ENCODE results near the gene CTR9.
"Not testable (repeated sequence)": the region's sequence is repeated elsewhere in the genome, so short reads cannot be mapped to it uniquely, and the experiment has no call there.

Gene CTR9

GRCh38 chr11:10818594-10818993, 67.5 kb downstream of the CTR9 start:
- H3K4me3 ChIP-seq (ENCODE audit: insufficient read depth in 1 of 2, low read depth in 1 of 2, low read length in 2 of 2) = no peak overlapping the region
- H3K9ac ChIP-seq (ENCODE audit: low read length) = no peak overlapping the region
- no peaks in the 10 kb centered on the region for H3K36me3 ChIP-seq (ENCODE audit: control insufficient read depth in 1 of 2, insufficient read depth in 2 of 2, low read depth in 1 of 2, low read length in 2 of 2)
- no peaks in the 10 kb centered on the region for H3K27me3 ChIP-seq (ENCODE audit: control insufficient read depth in 1 of 2, insufficient read depth in 1 of 2, low read length in 2 of 2)
- no peak overlapping the region for H3K23ac ChIP-seq (ENCODE audit: low read length in 2 of 2)
- H3K4me1 ChIP-seq (ENCODE audit: control insufficient read depth, insufficient read depth, low read depth, low read length) = no peaks in the 10 kb centered on the region
- no peaks in the 10 kb centered on the region for H3K9me3 ChIP-seq (ENCODE audit: control insufficient read depth, low read length)
- no peak overlapping the region for H2BK15ac ChIP-seq (ENCODE audit: low read depth, poor library complexity, severe bottlenecking)
- no peak overlapping the region for H3K18ac ChIP-seq (ENCODE audit: low read depth in 1 of 2, low read length in 2 of 2)
- H3K14ac ChIP-seq (ENCODE audit: low read length in 2 of 2) = no peak overlapping the region
- H2BK12ac ChIP-seq (ENCODE audit: low read length in 2 of 2) = no peak overlapping the region
- H3K27ac ChIP-seq (ENCODE audit: low read length, poor library complexity, severe bottlenecking) = no peak overlapping the region
- H2BK120ac ChIP-seq (ENCODE audit: low read depth, low read length) = no peak overlapping the region
- peak; percentile 87 for DNase-seq
- H3K79me1 ChIP-seq (replicated peaks; ENCODE audit: low read length, poor library complexity, severe bottlenecking) = no peaks in the 10 kb centered on the region
- H3K4ac ChIP-seq (ENCODE audit: low read depth in 1 of 2, low read length in 2 of 2) = no peak overlapping the region
- H4K91ac ChIP-seq (ENCODE audit: low read length) = no peak overlapping the region
- H2AK5ac ChIP-seq (ENCODE audit: low read length, severe bottlenecking) = no peak overlapping the region
- no peak overlapping the region for H3K4me2 ChIP-seq (ENCODE audit: low read length, poor library complexity, severe bottlenecking)
- H2BK5ac ChIP-seq (ENCODE audit: low read depth, low read length, poor library complexity, severe bottlenecking) = no peak overlapping the region
- no CpG with 5 or more reads among the region's 1 CpG for WGBS
- no peak overlapping the region for H4K8ac ChIP-seq (ENCODE audit: low read length)
- no peak overlapping the region for H2AFZ ChIP-seq (ENCODE audit: low read depth, low read length)

DNA sequence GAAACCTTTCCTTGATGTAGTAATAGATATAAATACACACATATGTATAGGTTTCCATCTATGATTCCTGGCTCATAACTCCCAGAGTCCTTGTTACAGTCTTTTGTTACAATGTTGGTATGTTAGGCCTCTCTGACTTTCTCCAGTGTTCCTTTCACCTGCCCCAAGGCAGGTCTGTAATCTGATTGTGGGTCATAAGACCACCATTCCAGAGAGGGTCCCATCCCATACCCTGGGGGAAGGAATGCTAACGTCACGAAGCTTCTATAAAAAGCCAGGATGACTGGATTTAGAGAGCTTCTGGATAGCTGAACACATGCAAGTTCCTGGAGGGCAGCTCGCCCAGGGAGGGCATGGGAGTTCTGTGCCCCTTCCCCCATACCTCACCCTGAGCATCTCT, 71.4 kb downstream of the CTR9 start:
- not testable (repeated sequence) for H4K8ac ChIP-seq (ENCODE audit: low read length); H2AFZ ChIP-seq (ENCODE audit: low read depth, low read length); H2BK15ac ChIP-seq (ENCODE audit: low read depth, poor library complexity, severe bottlenecking); H3K27me3 ChIP-seq (ENCODE audit: control insufficient read depth in 1 of 2, insufficient read depth in 1 of 2, low read length in 2 of 2); H2BK5ac ChIP-seq (ENCODE audit: low read depth, low read length, poor library complexity, severe bottlenecking); H3K79me1 ChIP-seq (replicated peaks; ENCODE audit: low read length, poor library complexity, severe bottlenecking); H3K4me1 ChIP-seq (ENCODE audit: control insufficient read depth, insufficient read depth, low read depth, low read length); H3K4me3 ChIP-seq (ENCODE audit: insufficient read depth in 1 of 2, low read depth in 1 of 2, low read length in 2 of 2); H2AK5ac ChIP-seq (ENCODE audit: low read length, severe bottlenecking); H3K4ac ChIP-seq (ENCODE audit: low read depth in 1 of 2, low read length in 2 of 2); H2BK120ac ChIP-seq (ENCODE audit: low read depth, low read length); H3K27ac ChIP-seq (ENCODE audit: low read length, poor library complexity, severe bottlenecking); H3K9ac ChIP-seq (ENCODE audit: low read length); H3K18ac ChIP-seq (ENCODE audit: low read depth in 1 of 2, low read length in 2 of 2); H2BK12ac ChIP-seq (ENCODE audit: low read length in 2 of 2); H3K36me3 ChIP-seq (ENCODE audit: control insufficient read depth in 1 of 2, insufficient read depth in 2 of 2, low read depth in 1 of 2, low read length in 2 of 2); DNase-seq; H3K9me3 ChIP-seq (ENCODE audit: control insufficient read depth, low read length); H3K4me2 ChIP-seq (ENCODE audit: low read length, poor library complexity, severe bottlenecking); H3K14ac ChIP-seq (ENCODE audit: low read length in 2 of 2); H4K91ac ChIP-seq (ENCODE audit: low read length); H3K23ac ChIP-seq (ENCODE audit: low read length in 2 of 2)
- no CpG with 5 or more reads among the region's 3 CpGs for whole genome bisulfite sequencing

GRCh38 chr11:10823152-10823579, 72.1 kb downstream of the CTR9 start:
- Histone ChIP-seq H3K4ac (ENCODE audit: low read depth in 1 of 2, low read length in 2 of 2) (no peak overlapping the region), H3K27ac (ENCODE audit: low read length, poor library complexity, severe bottlenecking) (no peak overlapping the region), H3K79me1 (replicated peaks; ENCODE audit: low read length, poor library complexity, severe bottlenecking) (no peaks in the 10 kb centered on the region), H3K4me1 (ENCODE audit: control insufficient read depth, insufficient read depth, low read depth, low read length) (no peaks in the 10 kb centered on the region), H2AFZ (ENCODE audit: low read depth, low read length) (no peak overlapping the region), H3K9ac (ENCODE audit: low read length) (peak overlapping the region; percentile 76), H2BK15ac (ENCODE audit: low read depth, poor library complexity, severe bottlenecking) (no peak overlapping the region), H3K23ac (ENCODE audit: low read length in 2 of 2) (no peak overlapping the region), H3K4me2 (ENCODE audit: low read length, poor library complexity, severe bottlenecking) (no peak overlapping the region), H2BK12ac (ENCODE audit: low read length in 2 of 2) (peak overlapping the region in 1 of 2 experiments; percentile 77), H4K91ac (ENCODE audit: low read length) (no peak overlapping the region), H3K18ac (ENCODE audit: low read depth in 1 of 2, low read length in 2 of 2) (no peak overlapping the region), H3K14ac (ENCODE audit: low read length in 2 of 2) (no peak overlapping the region), H4K8ac (ENCODE audit: low read length) (no peak overlapping the region), H2BK5ac (ENCODE audit: low read depth, low read length, poor library complexity, severe bottlenecking) (no peak overlapping the region), H3K27me3 (ENCODE audit: control insufficient read depth in 1 of 2, insufficient read depth in 1 of 2, low read length in 2 of 2) (no peaks in the 10 kb centered on the region), H3K9me3 (ENCODE audit: control insufficient read depth, low read length) (no peaks in the 10 kb centered on the region), H2BK120ac (ENCODE audit: low read depth, low read length) (no peak overlapping the region), H3K36me3 (ENCODE audit: control insufficient read depth in 1 of 2, insufficient read depth in 2 of 2, low read depth in 1 of 2, low read length in 2 of 2) (no peaks in the 10 kb centered on the region), H3K4me3 (ENCODE audit: insufficient read depth in 1 of 2, low read depth in 1 of 2, low read length in 2 of 2) (no peak overlapping the region), H2AK5ac (ENCODE audit: low read length, severe bottlenecking) (no peak overlapping the region)
- 100% methylated on average over 2 of the region's 2 CpGs for WGBS
- no peak for DNase-seq

DNA sequence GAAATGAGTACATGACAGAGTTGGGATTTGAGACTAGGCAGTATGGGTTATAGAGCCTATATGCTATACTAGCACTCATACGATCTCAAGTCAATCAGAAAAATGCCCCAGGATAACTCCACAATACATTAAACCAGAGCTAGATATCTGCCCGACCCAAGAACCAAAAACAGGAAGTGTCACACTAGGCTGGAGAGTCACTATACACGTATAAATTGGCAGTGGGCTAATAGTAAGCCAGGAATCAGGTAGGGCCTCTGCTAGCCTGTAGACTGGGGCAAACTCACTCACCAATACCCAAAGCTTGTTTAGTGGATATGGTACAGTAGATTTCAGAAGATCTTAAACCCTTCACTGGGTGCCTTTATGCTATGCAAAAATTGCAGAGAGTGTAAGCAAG, 73.8 kb downstream of the CTR9 start:
- Histone ChIP-seq H3K79me1 (replicated peaks; ENCODE audit: low read length, poor library complexity, severe bottlenecking) (no peaks in the 10 kb centered on the region), H2BK15ac (ENCODE audit: low read depth, poor library complexity, severe bottlenecking) (no peak overlapping the region), H3K27me3 (ENCODE audit: control insufficient read depth in 1 of 2, insufficient read depth in 1 of 2, low read length in 2 of 2) (no peaks in the 10 kb centered on the region), H3K14ac (ENCODE audit: low read length in 2 of 2) (no peak overlapping the region), H3K4me2 (ENCODE audit: low read length, poor library complexity, severe bottlenecking) (no peak overlapping the region), H2BK5ac (ENCODE audit: low read depth, low read length, poor library complexity, severe bottlenecking) (no peak overlapping the region), H3K36me3 (ENCODE audit: control insufficient read depth in 1 of 2, insufficient read depth in 2 of 2, low read depth in 1 of 2, low read length in 2 of 2) (no peaks in the 10 kb centered on the region), H3K4me1 (ENCODE audit: control insufficient read depth, insufficient read depth, low read depth, low read length) (no peaks in the 10 kb centered on the region), H3K18ac (ENCODE audit: low read depth in 1 of 2, low read length in 2 of 2) (no peak overlapping the region), H4K8ac (ENCODE audit: low read length) (no peak overlapping the region), H2BK120ac (ENCODE audit: low read depth, low read length) (no peak overlapping the region), H3K23ac (ENCODE audit: low read length in 2 of 2) (no peak overlapping the region), H2AK5ac (ENCODE audit: low read length, severe bottlenecking) (no peak overlapping the region), H4K91ac (ENCODE audit: low read length) (no peak overlapping the region), H3K27ac (ENCODE audit: low read length, poor library complexity, severe bottlenecking) (no peak overlapping the region), H3K4ac (ENCODE audit: low read depth in 1 of 2, low read length in 2 of 2) (no peak overlapping the region), H3K9ac (ENCODE audit: low read length) (no peak overlapping the region), H2BK12ac (ENCODE audit: low read length in 2 of 2) (no peak overlapping the region), H3K4me3 (ENCODE audit: insufficient read depth in 1 of 2, low read depth in 1 of 2, low read length in 2 of 2) (no peak overlapping the region), H2AFZ (ENCODE audit: low read depth, low read length) (no peak overlapping the region), H3K9me3 (ENCODE audit: control insufficient read depth, low read length) (no peaks in the 10 kb centered on the region)
- WGBS = 92% methylated on average over 3 of the region's 3 CpGs
- no peak for DNase-seq

Measured in mesenchymal stem cell (in vitro differentiated cells and primary cell).